Neuronal stem cell (in vitro differentiated cells): ENCODE results near the gene GDPD5.
A peak's percentile ranks its signal among the peaks of the same experiment; 100 is the strongest.

Experiments
- DNase-seq: peaks from one replicate; pipeline ENCODE4 v3.0.0-alpha.2; 2013; ENCODE audit warnings: low spot score
- H2AFZ ChIP-seq: one replicate; pipeline ENCODE4 v1.6.1; 2013; ENCODE audit warnings: mild to moderate bottlenecking, low read length, inconsistent platforms
- H2AK5ac ChIP-seq: 2 replicates; pipeline ENCODE4 v1.6.1; 2013; ENCODE audit warnings: low read depth, mild to moderate bottlenecking, inconsistent platforms, low read length, moderate library complexity, mixed read lengths
- H2BK120ac ChIP-seq: 2 replicates; pipeline ENCODE4 v1.6.1; 2013; ENCODE audit warnings: low read depth, mild to moderate bottlenecking, inconsistent platforms, low read length, moderate library complexity, mixed read lengths
- H2BK12ac ChIP-seq: one replicate; pipeline ENCODE4 v1.6.1; 2013; ENCODE audit warnings: low read length, inconsistent platforms
- H2BK15ac ChIP-seq: 2 replicates; pipeline ENCODE4 v1.6.1; 2013; ENCODE audit warnings: mild to moderate bottlenecking, low read length, inconsistent platforms, mixed read lengths
- H2BK5ac ChIP-seq: one replicate; pipeline ENCODE4 v1.6.1; 2013; ENCODE audit warnings: inconsistent platforms, mild to moderate bottlenecking, low read length, moderate library complexity
- H3K14ac ChIP-seq: one replicate; pipeline ENCODE4 v1.6.1; 2013; ENCODE audit warnings: low read length, inconsistent platforms
- H3K18ac ChIP-seq: 2 replicates; pipeline ENCODE4 v1.6.1; 2013; ENCODE audit warnings: low read length, inconsistent platforms
- H3K23ac ChIP-seq: 2 replicates; pipeline ENCODE4 v1.6.1; 2013; ENCODE audit warnings: low read depth, mild to moderate bottlenecking, mixed read lengths, low read length, inconsistent platforms; ENCODE audit not compliant: poor library complexity
- H3K27ac ChIP-seq: replicated peaks from 3 replicates; pipeline ENCODE4 v1.5.1; 2013; ENCODE audit warnings: low read length, inconsistent platforms
- H3K27me3 ChIP-seq, 3 experiments: 2 replicates each; pipeline ENCODE4 v1.6.1; 2013; ENCODE audit warnings: low read length in 3 of 3, mild to moderate bottlenecking in 2 of 3, inconsistent platforms in 1 of 3, low read depth in 1 of 3, mixed read lengths in 1 of 3, moderate library complexity in 1 of 3; ENCODE audit not compliant: control insufficient read depth in 3 of 3, insufficient read depth in 3 of 3
- H3K36me3 ChIP-seq, 2 donors: replicated peaks in 1 of 2; 2 replicates each; pipeline ENCODE4 v1.6.1; 2013; ENCODE audit warnings: low read length in 2 of 2; ENCODE audit not compliant: control insufficient read depth in 2 of 2, insufficient read depth in 2 of 2
- H3K4ac ChIP-seq: 2 replicates; pipeline ENCODE4 v1.6.1; 2013; ENCODE audit warnings: inconsistent platforms, mild to moderate bottlenecking, low read length, moderate library complexity
- H3K4me1 ChIP-seq, 2 donors: 1 replicate in 1 of 2; 2 replicates in 1 of 2; pipeline ENCODE4 v1.6.1; 2013; ENCODE audit warnings: low read length in 2 of 2, low read depth in 1 of 2; ENCODE audit not compliant: control insufficient read depth in 2 of 2, insufficient read depth in 1 of 2
- H3K4me2 ChIP-seq: one replicate; pipeline ENCODE4 v1.6.1; 2013; ENCODE audit warnings: mild to moderate bottlenecking, low read length, inconsistent platforms; ENCODE audit not compliant: insufficient read depth, poor library complexity, severe bottlenecking
- H3K4me3 ChIP-seq, 2 donors: 2 replicates each; pipeline ENCODE4 v1.5.1; 2013; ENCODE audit warnings: low read length in 2 of 2, mild to moderate bottlenecking in 2 of 2, inconsistent platforms in 1 of 2, moderate library complexity in 1 of 2
- H3K79me1 ChIP-seq: one replicate; pipeline ENCODE4 v1.6.1; 2013; ENCODE audit warnings: low read depth, mild to moderate bottlenecking, inconsistent platforms, low read length, moderate library complexity
- H3K9ac ChIP-seq: one replicate; pipeline ENCODE4 v1.6.1; 2013; ENCODE audit warnings: mild to moderate bottlenecking, low read depth, low read length, inconsistent platforms; ENCODE audit not compliant: poor library complexity
- H3K9me3 ChIP-seq, 2 donors: replicated peaks in 1 of 2; 2 replicates each; pipeline versions ENCODE3 to v1.6.1; 2013; ENCODE audit warnings: low read length in 2 of 2, mild to moderate bottlenecking in 2 of 2, inconsistent platforms in 1 of 2, low read depth in 1 of 2, mixed read lengths in 1 of 2, moderate library complexity in 1 of 2; ENCODE audit not compliant: control insufficient read depth in 2 of 2, insufficient read depth in 1 of 2
- H4K8ac ChIP-seq: one replicate; pipeline ENCODE4 v1.6.1; 2013; ENCODE audit warnings: low read depth, mild to moderate bottlenecking, inconsistent platforms, low read length, moderate library complexity
- H4K91ac ChIP-seq: one replicate; pipeline ENCODE4 v1.6.1; 2013; ENCODE audit warnings: low read length, low read depth, mild to moderate bottlenecking, inconsistent platforms; ENCODE audit not compliant: poor library complexity
- WGBS, 2 donors: extraction: QIAGEN DNeasy Blood & Tissue Kit; methylation state at CpG; one replicate each; pipeline ENCODE4 v1.1.7; 2013; ENCODE audit warnings: missing lambda C conversion rate in 2 of 2, mixed read lengths in 1 of 2; ENCODE audit not compliant: insufficient read length in 2 of 2, insufficient replicate concordance in 1 of 2; ENCODE audit errors: extremely low coverage in 2 of 2; 5-methylcytosine and 5-hydroxymethylcytosine counted together

The GDPD5 gene

GRCh38 chr11:75437966-75438659, 87.6 kb downstream of the GDPD5 start:
- no CpG with 5 or more reads among the region's 13 CpGs for WGBS, 2 donors
- no peak overlapping the region for H2AFZ ChIP-seq
- H3K79me1 ChIP-seq = no peaks in the 10 kb centered on the region
- no peak overlapping the region for H3K4me3 ChIP-seq
- peaks cover 0 to 52% (median 0%) of the 10 kb centered on the region in 3 experiments for H3K27me3 ChIP-seq
- H3K4ac ChIP-seq = no peak overlapping the region
- peak overlapping the region; percentile 27 for H3K9ac ChIP-seq
- H3K36me3 ChIP-seq = peaks cover 0 to 3% of the 10 kb centered on the region in 2 donors
- H3K4me2 ChIP-seq = no peak overlapping the region
- H3K4me1 ChIP-seq = peaks cover 8 to 10% of the 10 kb centered on the region in 2 donors
- H3K18ac ChIP-seq = no peak overlapping the region
- H2BK12ac ChIP-seq = no peak overlapping the region
- H2BK5ac ChIP-seq = no peak overlapping the region
- H4K91ac ChIP-seq = no peak overlapping the region
- peak overlapping the region; percentile 75 for H3K14ac ChIP-seq
- H4K8ac ChIP-seq = no peak overlapping the region
- no peak overlapping the region for H2AK5ac ChIP-seq
- H2BK120ac ChIP-seq = no peak overlapping the region
- peaks cover 0 to 2% of the 10 kb centered on the region in 2 donors for H3K9me3 ChIP-seq
- DNase-seq = no peak
- no peak overlapping the region for H3K27ac ChIP-seq
- H3K23ac ChIP-seq = no peak overlapping the region
- no peak overlapping the region for H2BK15ac ChIP-seq

- H3K9me3 ChIP-seq = peaks cover 0 to 2% of the 10 kb centered on the region in 2 donors
- H2BK12ac ChIP-seq = no peak overlapping the region
- H2BK120ac ChIP-seq = no peak overlapping the region
- H4K8ac ChIP-seq = no peak overlapping the region
- no peak overlapping the region for H3K27ac ChIP-seq
- DNase-seq = no peak
- H4K91ac ChIP-seq = peak overlapping the region; percentile 56
- WGBS, 2 donors = no CpG with 5 or more reads among the region's 9 CpGs
- H3K27me3 ChIP-seq = peaks cover 2 to 58% (median 12%) of the 10 kb centered on the region in 3 experiments
- no peak overlapping the region for H2AFZ ChIP-seq
- H3K23ac ChIP-seq = no peak overlapping the region
- H3K9ac ChIP-seq = peak overlapping the region; percentile 50
- H3K79me1 ChIP-seq = no peaks in the 10 kb centered on the region
- no peak overlapping the region for H3K4ac ChIP-seq
- H2AK5ac ChIP-seq = no peak overlapping the region
- H3K4me1 ChIP-seq = peaks cover 16% of the 10 kb centered on the region in 2 donors
- no peak overlapping the region for H3K18ac ChIP-seq
- no peak overlapping the region for H3K4me3 ChIP-seq
- H2BK5ac ChIP-seq = no peak overlapping the region
- H3K14ac ChIP-seq = no peak overlapping the region
- peaks cover 0 to 3% of the 10 kb centered on the region in 2 donors for H3K36me3 ChIP-seq
- no peak overlapping the region for H3K4me2 ChIP-seq
- no peak overlapping the region for H2BK15ac ChIP-seq
Measured at GRCh38 chr11:75436806-75437205, 88.9 kb downstream of the GDPD5 start.

GRCh38 chr11:75435571-75435925, 90.2 kb downstream of the GDPD5 start:
- Histone ChIP-seq H2BK15ac (no peak overlapping the region), H3K9ac (no peak overlapping the region), H3K18ac (peak overlapping the region; percentile 11), H3K79me1 (no peaks in the 10 kb centered on the region), H2BK5ac (no peak overlapping the region), H4K8ac (no peak overlapping the region), H3K14ac (no peak overlapping the region), H4K91ac (no peak overlapping the region), H3K9me3 (peaks cover 0 to 2% of the 10 kb centered on the region in 2 donors), H3K4me3 (no peak overlapping the region), H2AK5ac (peak overlapping the region; percentile 44), H3K4me1 (peaks cover 18 to 19% of the 10 kb centered on the region in 2 donors), H2BK12ac (no peak overlapping the region), H2BK120ac (no peak overlapping the region), H3K27ac (no peak overlapping the region), H2AFZ (no peak overlapping the region), H3K36me3 (peaks cover 0 to 3% of the 10 kb centered on the region in 2 donors), H3K4me2 (no peak overlapping the region), H3K27me3 (peaks cover 13 to 59% (median 24%) of the 10 kb centered on the region in 3 experiments), H3K23ac (no peak overlapping the region), H3K4ac (no peak overlapping the region)
- no peak for DNase-seq
- WGBS, 2 donors = no CpG with 5 or more reads among the region's 9 CpGs

- no peak for DNase-seq
- Histone ChIP-seq H3K9ac (no peak overlapping the region), H3K23ac (no peak overlapping the region)
Measured at GRCh38 chr11:75434886-75435570, 90.7 kb downstream of the GDPD5 start.

More at GRCh38 chr11:75434886-75435570, 90.7 kb downstream of the GDPD5 start:
- Histone ChIP-seq H2AK5ac (peak overlapping the region; percentile 44), H2BK15ac (no peak overlapping the region), H3K27me3 (peaks cover 18 to 64% (median 29%) of the 10 kb centered on the region in 3 experiments), H3K4me3 (no peak overlapping the region), H3K36me3 (peaks cover 0 to 3% of the 10 kb centered on the region in 2 donors), H3K79me1 (no peaks in the 10 kb centered on the region), H3K14ac (no peak overlapping the region), H3K9me3 (peaks cover 0 to 2% of the 10 kb centered on the region in 2 donors), H4K91ac (no peak overlapping the region), H3K4me2 (no peak overlapping the region), H2BK5ac (no peak overlapping the region), H3K4ac (no peak overlapping the region), H3K4me1 (peaks cover 20 to 21% of the 10 kb centered on the region in 2 donors), H3K18ac (peak overlapping the region; percentile 24), H3K27ac (no peak overlapping the region), H2BK120ac (no peak overlapping the region), H2BK12ac (peak overlapping the region; percentile 75), H4K8ac (no peak overlapping the region), H2AFZ (no peak overlapping the region)
- no CpG with 5 or more reads among the region's 12 CpGs for WGBS, 2 donors
